ENCODE measurements around the gene KIF13A. TPM values are rescaled to one million over a fixed set of nuclear protein-coding genes. Genes with fewer than 3 reads are reported as not detected.

The KIF13A gene
- total and polyA plus RNA-seq, 9 of the 15 experiments (the other 6 are each of a cell fraction or from before 2014, with no cell fraction given), result 3.6 to 44.3 (median 29.7) TPM

- TF ChIP-seq ZBTB40 (IDR thresholded peaks at IDR 0.05) (no peak), ZBTB40 (CRISPR knock-in tag; IDR thresholded peaks at IDR 0.05) (no peak), ZNF232 (CRISPR knock-in tag; IDR thresholded peaks at IDR 0.05) (no peak)
Observed at GRCh38 chr6:17855381-17855780, 132.1 kb downstream of the KIF13A start (continued).
